GM12891 (cell line): ENCODE data around the gene GEMIN8. TPM values are rescaled to one million over a fixed set of nuclear protein-coding genes. Genes with fewer than 3 reads are reported as not detected.
A peak's percentile ranks its signal among the peaks of the same experiment; 100 is the strongest.

Source experiments
- DNase-seq: peaks from one replicate; pipeline ENCODE4 v3.0.0; 2011; ENCODE audit warnings: low spot score; ENCODE audit not compliant: insufficient read length
- FAIRE-seq: peaks from 2 replicates; lab custom pipeline; 2011; peaks lifted over from hg19 to GRCh38; lab: Jason Lieb, UNC
- PAX5 ChIP-seq: IDR thresholded peaks from 2 replicates; pipeline ENCODE4 v1.6.1; 2011; ENCODE audit warnings: low read length, moderate library complexity, mild to moderate bottlenecking; ENCODE audit not compliant: insufficient read depth, severe bottlenecking
- POLR2A ChIP-seq: IDR thresholded peaks from 2 replicates; pipeline ENCODE4 v1.6.1; 2011; ENCODE audit warnings: low read depth, low read length, control low read depth
- POLR2AphosphoS5 ChIP-seq: IDR thresholded peaks from 2 replicates; pipeline ENCODE4 v1.6.1; 2011; ENCODE audit warnings: low read depth, low read length, control low read depth
- POU2F2 ChIP-seq: IDR thresholded peaks from 2 replicates; pipeline ENCODE4 v1.6.1; 2011; ENCODE audit warnings: low read depth, mild to moderate bottlenecking, control low read depth, low read length, moderate library complexity
- SPI1 ChIP-seq: IDR thresholded peaks from 2 replicates; pipeline ENCODE4 v1.6.1; 2011; ENCODE audit warnings: low read depth, low read length, control low read depth
- TAF1 ChIP-seq: IDR thresholded peaks from 2 replicates; pipeline ENCODE4 v1.6.1; 2011; ENCODE audit warnings: low read depth, low read length, control low read depth
- polyA plus RNA-seq: library from polyadenylated mRNA; unstranded; fragments of >200 nt; gene quantifications from one replicate; pipeline ENCODE4 v1.2.1, GENCODE V29; 2012; ENCODE audit warnings: low read depth, missing spikeins, inconsistent platforms; ENCODE audit not compliant: missing spikeins

GEMIN8 gene
- polyA plus RNA-seq: 18.6 TPM

GRCh38 chrX:14029425-14030173, at the start of gene GEMIN8:
Gene GEMIN8 (minus strand): TSS chrX:14029892. CDS start chrX:14021478, 8,414 bp downstream.
- FAIRE-seq: peak; percentile 100
- peak; percentile 39 for DNase-seq
- TF ChIP-seq POLR2A: 0 out of 2 replicates have a peak, but pooled peaks have one; percentile 50
- TF ChIP-seq PAX5: no peak
- TF ChIP-seq SPI1: no peak
- peak; percentile 60; the same call in 1 of the 2 replicates for TF ChIP-seq POLR2AphosphoS5
- TF ChIP-seq TAF1: peak; percentile 5; the same call in 1 of the 2 replicates
- peak; percentile 54; the same call in 1 of the 2 replicates for TF ChIP-seq POU2F2

- no peak for TF ChIP-seq PAX5
- TF ChIP-seq POU2F2: no peak
- TF ChIP-seq SPI1: no peak
- TF ChIP-seq POLR2A: no peak
- FAIRE-seq: no peak
- DNase-seq: no peak
Measured at GRCh38 chrX:14076639-14077038, 46.9 kb upstream of the GEMIN8 start.

- FAIRE-seq (no peak), DNase-seq (no peak)
- no peak for TF ChIP-seq PAX5
- no peak for TF ChIP-seq POU2F2
- TF ChIP-seq TAF1: no peak
- TF ChIP-seq POLR2A: no peak
- no peak for TF ChIP-seq SPI1
- no peak for TF ChIP-seq POLR2AphosphoS5
Measured at GRCh38 chrX:14073556-14073955, 43.9 kb upstream of the GEMIN8 start.

GRCh38 chrX:14073071-14073470, 43.4 kb upstream of the GEMIN8 start:
- no peak for DNase-seq
- TF ChIP-seq PAX5 (no peak), POLR2AphosphoS5 (no peak), TAF1 (no peak), SPI1 (no peak), POLR2A (no peak)
- no peak for FAIRE-seq

- DNase-seq (no peak), FAIRE-seq (no peak)
- TF ChIP-seq POU2F2: no peak
- no peak for TF ChIP-seq TAF1
- no peak for TF ChIP-seq POLR2A
- TF ChIP-seq PAX5: no peak
- TF ChIP-seq POLR2AphosphoS5: no peak
- TF ChIP-seq SPI1: no peak
Measured at GRCh38 chrX:14065800-14066199, 36.1 kb upstream of the GEMIN8 start.

- no peak for TF ChIP-seq TAF1
- TF ChIP-seq SPI1: no peak
- no peak for TF ChIP-seq POLR2AphosphoS5
- no peak for TF ChIP-seq PAX5
- no peak for TF ChIP-seq POLR2A
- TF ChIP-seq POU2F2: no peak
- peak; percentile 77 for FAIRE-seq
- no peak for DNase-seq
Measured at GRCh38 chrX:14064626-14065432, 35.1 kb upstream of the GEMIN8 start.

- DNase-seq (no peak), FAIRE-seq (no peak)
- TF ChIP-seq TAF1 (no peak), SPI1 (no peak), POU2F2 (no peak), POLR2A (no peak), POLR2AphosphoS5 (no peak), PAX5 (no peak)
Measured at GRCh38 chrX:14062524-14062923, 32.8 kb upstream of the GEMIN8 start.

- TF ChIP-seq TAF1 (no peak), POLR2A (no peak), POLR2AphosphoS5 (no peak), PAX5 (no peak), POU2F2 (no peak)
- DNase-seq (no peak), FAIRE-seq (no peak)
Measured at GRCh38 chrX:14056206-14056605, 26.5 kb upstream of the GEMIN8 start.

- no peak for DNase-seq
- FAIRE-seq: no peak
- TF ChIP-seq TAF1: no peak
- TF ChIP-seq PAX5: no peak
- TF ChIP-seq POLR2AphosphoS5: no peak
- TF ChIP-seq POLR2A: no peak
- no peak for TF ChIP-seq SPI1
- no peak for TF ChIP-seq POU2F2
Measured at GRCh38 chrX:14051416-14051815, 21.7 kb upstream of the GEMIN8 start.

GRCh38 chrX:14050709-14051108, 21.0 kb upstream of the GEMIN8 start:
- DNase-seq (no peak), FAIRE-seq (no peak)
- TF ChIP-seq TAF1 (no peak), POLR2A (no peak), POLR2AphosphoS5 (no peak), PAX5 (no peak), SPI1 (no peak), POU2F2 (no peak)
